ENCODE measurements around the gene REXO5. TPM values are rescaled to one million over a fixed set of nuclear protein-coding genes. Genes with fewer than 3 reads are reported as not detected.
"Not testable (repeated sequence)": the region's sequence is repeated elsewhere in the genome, so short reads cannot be mapped to it uniquely, and the experiment has no call there.

The REXO5 gene
- total RNA-seq, 2 donors from 2014 or later: 9.7 to 11.4 TPM

DNA sequence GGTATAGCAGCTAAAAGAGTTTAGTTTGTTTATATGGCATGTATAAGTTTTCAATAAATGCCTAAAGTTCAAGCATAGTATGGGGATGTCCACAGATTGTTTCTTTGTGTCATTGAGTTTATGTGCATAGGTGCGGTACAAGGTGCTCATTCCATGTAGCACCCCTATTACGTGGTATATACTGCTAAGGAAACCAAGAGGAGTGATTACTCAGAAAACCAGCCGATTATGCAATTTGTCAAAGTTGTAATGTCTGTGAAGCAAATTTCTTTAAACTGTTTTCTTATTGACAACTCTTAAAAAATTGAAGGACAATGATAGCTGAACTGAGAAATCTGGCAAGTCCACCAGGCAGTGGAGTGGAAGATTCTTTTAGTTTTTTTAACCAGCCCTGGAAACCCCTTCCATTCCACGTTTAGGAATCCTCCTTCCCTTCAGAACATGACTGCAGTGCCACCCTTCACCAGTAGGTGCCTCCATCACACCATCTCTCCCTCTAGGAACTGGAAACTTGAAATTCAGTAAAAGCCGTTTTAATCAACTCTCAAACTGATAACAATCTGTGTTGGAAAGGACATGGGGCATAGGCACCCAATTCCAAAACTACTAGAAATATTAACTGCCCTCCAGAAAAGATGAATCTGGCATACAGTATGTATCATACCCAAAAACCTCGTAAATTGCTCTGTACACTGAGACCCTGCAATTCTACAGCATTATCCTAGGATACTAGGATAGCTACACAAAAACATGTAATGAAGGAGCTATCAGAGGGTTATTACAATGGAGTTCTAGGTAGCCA lies 43.5 kb downstream of the REXO5 start:
- peak; percentile 40 for ATAC-seq (replicated peaks)
- H3K27ac Mint-ChIP-seq: peak overlapping the region; percentile 22
- H3K4me1 Mint-ChIP-seq: peaks cover 1% of the 10 kb centered on the region
- no peak overlapping the region for H3K4me3 Mint-ChIP-seq
- peaks cover under 1% of the 10 kb centered on the region for H3K36me3 Mint-ChIP-seq (ENCODE audit: low read depth)
- H3K27me3 Mint-ChIP-seq: no peaks in the 10 kb centered on the region
- H3K9me3 Mint-ChIP-seq: no peaks in the 10 kb centered on the region

GRCh38 chr16:20850981-20851380 lies 44.7 kb downstream of the REXO5 start:
- H3K27me3 Mint-ChIP-seq: no peaks in the 10 kb centered on the region
- no peak overlapping the region for H3K4me3 Mint-ChIP-seq
- H3K9me3 Mint-ChIP-seq: no peaks in the 10 kb centered on the region
- no peak overlapping the region for H3K27ac Mint-ChIP-seq
- no peak for ATAC-seq (replicated peaks)
- no peaks in the 10 kb centered on the region for H3K4me1 Mint-ChIP-seq
- peaks cover 11% of the 10 kb centered on the region for H3K36me3 Mint-ChIP-seq (ENCODE audit: low read depth)

- no peak for ATAC-seq (replicated peaks)
- no peaks in the 10 kb centered on the region for H3K4me1 Mint-ChIP-seq
- H3K27me3 Mint-ChIP-seq: no peaks in the 10 kb centered on the region
- H3K4me3 Mint-ChIP-seq: no peak overlapping the region
- H3K27ac Mint-ChIP-seq: no peak overlapping the region
- peaks cover 11% of the 10 kb centered on the region for H3K36me3 Mint-ChIP-seq (ENCODE audit: low read depth)
- H3K9me3 Mint-ChIP-seq: no peaks in the 10 kb centered on the region
These were observed 45.3 kb downstream of the REXO5 start for GRCh38 chr16:20851601-20852000.

DNA sequence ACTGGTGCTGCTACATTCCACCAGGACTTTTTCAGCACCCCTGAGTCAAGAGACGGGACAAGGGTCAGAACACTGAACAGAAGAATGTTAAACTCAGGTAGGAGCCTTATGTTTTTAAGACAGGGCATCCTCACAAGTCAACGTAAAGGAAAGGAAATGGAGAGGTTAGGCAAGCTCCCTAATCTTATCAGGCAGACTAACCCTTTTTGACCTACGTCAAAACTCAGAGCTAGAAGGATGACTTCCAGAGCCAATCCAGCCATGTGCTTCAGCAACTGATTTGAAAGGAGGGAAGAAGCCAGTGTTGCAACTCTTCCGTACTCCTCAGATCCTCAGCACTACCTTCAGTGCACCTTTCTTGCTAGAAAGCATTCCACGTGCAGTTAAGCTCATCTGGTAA lies 46.8 kb downstream of the REXO5 start:
- H3K27me3 Mint-ChIP-seq: no peaks in the 10 kb centered on the region
- no peak for ATAC-seq (replicated peaks)
- no peaks in the 10 kb centered on the region for H3K4me1 Mint-ChIP-seq
- peaks cover 18% of the 10 kb centered on the region for H3K36me3 Mint-ChIP-seq (ENCODE audit: low read depth)
- H3K4me3 Mint-ChIP-seq: no peak overlapping the region
- H3K9me3 Mint-ChIP-seq: no peaks in the 10 kb centered on the region
- no peak overlapping the region for H3K27ac Mint-ChIP-seq

DNA sequence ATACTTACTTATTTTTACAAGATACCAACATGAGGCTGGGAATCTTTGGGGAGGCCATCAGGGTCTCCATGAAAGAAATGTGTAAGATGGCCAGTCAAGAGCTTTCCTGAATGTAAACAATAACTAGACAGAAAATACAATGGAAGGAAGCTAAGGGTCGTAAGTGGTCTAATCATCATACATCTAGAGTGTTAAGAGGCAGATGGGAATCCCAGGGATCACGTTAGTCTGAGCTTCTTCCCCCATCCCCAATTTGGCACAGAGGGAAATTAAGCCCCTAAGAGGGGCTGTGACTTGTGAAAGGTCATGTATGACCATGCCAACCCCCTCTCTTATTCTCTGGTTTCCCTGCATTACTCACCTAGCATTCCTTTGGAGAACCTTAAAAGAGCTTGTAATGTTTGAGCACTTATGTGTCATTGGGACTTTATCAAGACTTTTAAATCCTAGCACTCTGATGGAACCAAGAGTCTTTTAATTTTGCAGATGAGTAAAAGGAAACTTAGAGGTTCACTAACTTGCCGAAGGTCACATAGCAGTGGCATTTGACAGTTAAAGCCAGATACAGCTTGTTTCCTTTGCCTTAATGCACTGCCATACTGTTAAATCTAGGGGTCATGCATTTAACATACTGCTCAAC lies 47.8 kb downstream of the REXO5 start:
- Mint-ChIP-seq H3K4me3 (no peak overlapping the region), H3K9me3 (no peaks in the 10 kb centered on the region), H3K27me3 (no peaks in the 10 kb centered on the region), H3K27ac (no peak overlapping the region), H3K36me3 (ENCODE audit: low read depth) (peaks cover 22% of the 10 kb centered on the region), H3K4me1 (no peaks in the 10 kb centered on the region)
- ATAC-seq (replicated peaks): no peak

- Mint-ChIP-seq H3K9me3 (no peaks in the 10 kb centered on the region), H3K4me1 (no peaks in the 10 kb centered on the region), H3K4me3 (no peak overlapping the region), H3K36me3 (ENCODE audit: low read depth) (peaks cover 30% of the 10 kb centered on the region), H3K27me3 (no peaks in the 10 kb centered on the region), H3K27ac (no peak overlapping the region)
- no peak for ATAC-seq (replicated peaks)
These were observed 48.6 kb downstream of the REXO5 start for GRCh38 chr16:20854963-20855362.

DNA sequence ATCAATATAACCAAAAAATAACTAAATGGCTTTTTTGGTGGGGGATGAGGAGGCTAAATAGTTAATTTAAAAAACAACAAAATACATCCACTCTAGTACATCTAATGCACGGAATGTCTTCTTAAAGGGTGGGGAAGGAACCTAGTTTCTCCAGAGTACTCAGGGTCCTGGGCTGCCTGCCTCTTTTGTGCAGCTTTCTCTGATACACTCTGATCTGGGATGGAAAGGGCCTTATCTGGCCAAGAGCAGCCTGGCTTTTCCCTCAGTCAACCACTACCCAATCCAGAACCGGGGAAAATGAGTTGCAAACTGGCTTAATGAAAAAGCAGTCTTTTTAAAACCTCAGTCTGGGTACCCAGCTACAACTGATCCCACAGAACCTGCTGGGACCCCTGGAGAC lies 51.0 kb downstream of the REXO5 start:
- H3K36me3 Mint-ChIP-seq (ENCODE audit: low read depth): peaks cover 54% of the 10 kb centered on the region
- H3K4me3 Mint-ChIP-seq: no peak overlapping the region
- no peaks in the 10 kb centered on the region for H3K27me3 Mint-ChIP-seq
- H3K4me1 Mint-ChIP-seq: no peaks in the 10 kb centered on the region
- ATAC-seq (replicated peaks): no peak
- no peak overlapping the region for H3K27ac Mint-ChIP-seq
- H3K9me3 Mint-ChIP-seq: no peaks in the 10 kb centered on the region

DNA sequence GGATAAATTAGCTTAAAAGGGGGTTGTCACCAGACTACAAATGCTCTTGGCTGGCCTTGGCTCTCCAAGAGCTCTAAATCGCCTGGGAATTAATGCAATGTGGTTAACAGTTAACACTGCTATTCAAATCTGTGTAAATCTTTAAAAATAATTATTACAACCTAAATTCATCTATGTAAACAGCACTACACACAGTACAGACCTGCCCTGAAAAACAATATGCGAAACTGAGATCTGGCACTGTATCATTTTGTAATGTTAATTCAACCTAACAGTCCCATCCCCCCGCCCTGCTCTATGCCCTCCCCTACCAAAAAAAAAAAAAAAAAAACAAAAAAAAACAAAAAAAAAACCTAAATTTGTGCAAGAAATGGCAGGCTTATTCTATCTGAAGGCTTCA lies 52.9 kb downstream of the REXO5 start:
- H3K36me3 Mint-ChIP-seq (ENCODE audit: low read depth): peaks cover 62% of the 10 kb centered on the region
- no peaks in the 10 kb centered on the region for H3K27me3 Mint-ChIP-seq
- peaks cover 5% of the 10 kb centered on the region for H3K4me1 Mint-ChIP-seq
- no peaks in the 10 kb centered on the region for H3K9me3 Mint-ChIP-seq
- no peak overlapping the region for H3K4me3 Mint-ChIP-seq
- H3K27ac Mint-ChIP-seq: no peak overlapping the region
- ATAC-seq (replicated peaks): no peak

DNA sequence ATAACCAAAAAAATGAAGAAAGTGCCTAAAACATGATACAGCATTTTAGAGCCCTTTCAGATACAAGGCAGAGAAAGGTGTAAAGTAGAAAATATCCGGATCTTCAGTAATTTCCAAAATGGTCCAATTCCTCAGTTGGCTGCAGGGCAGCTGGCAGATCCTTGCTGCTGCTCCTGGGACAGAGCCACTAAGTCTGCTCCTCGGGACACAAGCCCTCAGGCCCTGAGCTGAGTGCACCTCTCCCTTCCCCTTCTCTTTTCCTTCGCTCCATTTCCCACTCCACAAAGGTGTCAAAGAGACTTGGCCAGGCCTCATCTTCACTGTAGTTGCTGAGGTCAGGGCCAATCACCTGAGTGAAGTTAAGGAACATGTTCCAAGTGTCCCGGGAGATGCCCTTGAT lies 53.4 kb downstream of the REXO5 start:
- no peak for ATAC-seq (replicated peaks)
- H3K4me1 Mint-ChIP-seq: peaks cover 9% of the 10 kb centered on the region
- no peaks in the 10 kb centered on the region for H3K9me3 Mint-ChIP-seq

GRCh38 chr16:20860361-20860760 lies 54.0 kb downstream of the REXO5 start:
- no peak for ATAC-seq (replicated peaks)
- Mint-ChIP-seq H3K36me3 (ENCODE audit: low read depth) (peaks cover 63% of the 10 kb centered on the region), H3K27ac (no peak overlapping the region), H3K4me3 (no peak overlapping the region), H3K9me3 (no peaks in the 10 kb centered on the region), H3K4me1 (peaks cover 12% of the 10 kb centered on the region), H3K27me3 (no peaks in the 10 kb centered on the region)

More for the DNA sequence above, 53.4 kb downstream of the REXO5 start:
- Mint-ChIP-seq H3K4me3 (no peak overlapping the region), H3K27me3 (no peaks in the 10 kb centered on the region), H3K36me3 (ENCODE audit: low read depth) (peaks cover 67% of the 10 kb centered on the region), H3K27ac (no peak overlapping the region)

GRCh38 chr16:20860995-20861394 lies 54.7 kb downstream of the REXO5 start:
- not testable (repeated sequence) for ATAC-seq (replicated peaks); H3K4me3 Mint-ChIP-seq; H3K9me3 Mint-ChIP-seq; H3K27me3 Mint-ChIP-seq; H3K27ac Mint-ChIP-seq
- H3K36me3 Mint-ChIP-seq (ENCODE audit: low read depth): peaks cover 62% of the 10 kb centered on the region
- H3K4me1 Mint-ChIP-seq: peaks cover 19% of the 10 kb centered on the region

- peaks cover 32% of the 10 kb centered on the region for H3K4me1 Mint-ChIP-seq
- H3K27ac Mint-ChIP-seq: no peak overlapping the region
- no peak overlapping the region for H3K4me3 Mint-ChIP-seq
- H3K36me3 Mint-ChIP-seq (ENCODE audit: low read depth): peaks cover 56% of the 10 kb centered on the region
- no peaks in the 10 kb centered on the region for H3K27me3 Mint-ChIP-seq
- H3K9me3 Mint-ChIP-seq: no peaks in the 10 kb centered on the region
- no peak for ATAC-seq (replicated peaks)
These were observed 56.0 kb downstream of the REXO5 start for GRCh38 chr16:20862162-20862960.

DNA sequence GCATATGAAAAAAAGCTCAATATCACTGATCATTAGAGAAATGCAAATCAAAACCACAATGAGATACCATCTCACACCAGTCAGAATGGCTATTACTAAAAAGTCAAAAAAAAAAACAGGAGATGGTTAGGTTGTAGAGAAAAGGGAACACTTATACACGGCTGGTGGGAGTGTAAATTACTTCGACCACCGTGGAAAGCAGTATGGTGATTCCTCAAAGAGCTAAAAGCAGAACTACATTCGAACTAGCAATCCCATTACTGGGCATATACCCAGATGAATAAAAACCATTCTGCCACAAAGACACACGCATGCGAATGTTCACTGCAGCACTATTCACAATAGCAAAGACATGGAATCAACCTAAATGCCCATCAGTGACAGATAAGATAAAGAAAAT lies 58.0 kb downstream of the REXO5 start:
- peak overlapping the region; percentile 70 for H3K27ac Mint-ChIP-seq
- H3K9me3 Mint-ChIP-seq; H3K27me3 Mint-ChIP-seq; ATAC-seq (replicated peaks): not testable (repeated sequence)
- peak overlapping the region; percentile 53 for H3K4me3 Mint-ChIP-seq
- H3K36me3 Mint-ChIP-seq (ENCODE audit: low read depth): peaks cover 48% of the 10 kb centered on the region
- H3K4me1 Mint-ChIP-seq: peaks cover 41% of the 10 kb centered on the region

DNA sequence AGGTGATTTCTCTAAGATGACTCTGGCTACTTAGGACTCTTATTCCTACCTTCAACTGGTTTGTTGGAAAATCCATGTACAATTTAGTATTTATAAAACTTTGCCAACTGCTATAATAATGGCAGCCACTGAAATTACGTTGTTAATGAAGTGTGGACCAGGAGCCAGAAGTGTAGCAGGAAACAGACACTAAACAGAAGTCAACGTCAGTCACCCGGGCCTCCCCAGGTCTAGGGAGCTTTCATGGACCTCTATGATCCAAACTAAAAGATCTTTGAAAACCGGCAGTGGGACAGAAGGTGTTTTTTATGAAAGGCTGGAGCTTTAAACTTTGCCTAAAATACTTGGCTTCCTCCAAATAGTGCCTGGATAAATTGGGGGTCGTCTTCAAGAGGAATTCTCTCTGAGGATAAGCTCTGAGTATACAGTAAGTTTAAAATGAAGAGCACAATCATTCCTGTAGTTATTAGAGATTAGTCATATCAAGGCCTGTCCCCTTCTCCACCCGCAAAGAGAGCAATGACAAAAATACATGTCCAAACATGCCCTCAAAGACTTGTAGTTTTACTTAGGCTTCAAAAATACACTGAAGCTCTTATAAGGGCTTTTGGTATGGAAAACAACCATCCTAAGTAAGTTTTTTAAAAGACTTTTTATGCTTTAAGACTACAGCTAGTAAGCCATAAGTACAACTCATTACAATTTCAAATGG lies 59.2 kb downstream of the REXO5 start:
- no peaks in the 10 kb centered on the region for H3K9me3 Mint-ChIP-seq
- peak overlapping the region; percentile 67 for H3K4me3 Mint-ChIP-seq
- no peaks in the 10 kb centered on the region for H3K27me3 Mint-ChIP-seq
- peaks cover 41% of the 10 kb centered on the region for H3K4me1 Mint-ChIP-seq
- peaks cover 36% of the 10 kb centered on the region for H3K36me3 Mint-ChIP-seq (ENCODE audit: low read depth)
- peak overlapping the region; percentile 95 for H3K27ac Mint-ChIP-seq
- ATAC-seq (replicated peaks): peak; percentile 94

All from activated T-helper 17 cell treated with anti-CD3 and anti-CD28 coated beads, Interleukin-2, amount 50 U/mL, for 72 hours (primary cell).